Measurements from ENCODE around the gene CNTLN.
"Not testable (repeated sequence)": the region's sequence is repeated elsewhere in the genome, so short reads cannot be mapped to it uniquely, and the experiment has no call there.

CNTLN gene

GRCh38 chr9:17521100-17521855 is 386.4 kb downstream of the CNTLN start:
- DNase-seq = no peak

GRCh38 chr9:17526726-17527125 is 391.9 kb downstream of the CNTLN start:
- not testable (repeated sequence) for DNase-seq

- no peak for DNase-seq
Observed at GRCh38 chr9:17528859-17529258, 394.0 kb downstream of the CNTLN start.

- no peak for DNase-seq
Observed at GRCh38 chr9:17531642-17532254, 396.9 kb downstream of the CNTLN start.

- DNase-seq = no peak
Observed at GRCh38 chr9:17532461-17532860, 397.6 kb downstream of the CNTLN start.

GRCh38 chr9:17535176-17535575 is 400.3 kb downstream of the CNTLN start:
- DNase-seq = no peak

GRCh38 chr9:17536027-17536426 is 401.2 kb downstream of the CNTLN start:
- no peak for DNase-seq

GRCh38 chr9:17551023-17551422 is 416.2 kb downstream of the CNTLN start:
- DNase-seq = no peak

Data from activated CD4-positive, alpha-beta T cell treated with anti-CD3 and anti-CD28 coated beads for 4 hours (primary cell).